Endothelial cell of umbilical vein (primary cell): ENCODE data around the gene IGSF9B.

Experiments used
- CTCF ChIP-seq, 2 donors: IDR thresholded peaks; 1 replicate in 1 of 2; 2 replicates in 1 of 2; pipeline ENCODE4 v1.5.1; 2011; ENCODE audit warnings: low read length in 2 of 2, mild to moderate bottlenecking in 2 of 2, moderate library complexity in 2 of 2, control low read depth in 1 of 2, inconsistent platforms in 1 of 2, low read depth in 1 of 2; ENCODE audit not compliant: insufficient read depth in 1 of 2; ENCODE audit errors: extremely low read depth in 1 of 2
- EZH2 ChIP-seq: IDR thresholded peaks from 2 replicates; pipeline ENCODE4 v1.6.1; 2012; ENCODE audit warnings: borderline replicate concordance, low read depth, mild to moderate bottlenecking, moderate library complexity, low read length, inconsistent platforms; ENCODE audit not compliant: severe bottlenecking
- POLR2A ChIP-seq: IDR thresholded peaks from 2 replicates; pipeline ENCODE4 v1.6.1; 2012; ENCODE audit warnings: low read depth, mild to moderate bottlenecking, control low read depth, low read length
- POLR2AphosphoS5 ChIP-seq: IDR thresholded peaks from 2 replicates; pipeline ENCODE4 v1.6.1; 2012; ENCODE audit warnings: low read depth, mild to moderate bottlenecking, control low read depth, low read length, moderate library complexity; ENCODE audit not compliant: insufficient read depth

GRCh38 chr11:133896028-133896427 is 60.7 kb downstream of the IGSF9B start:
- TF ChIP-seq POLR2AphosphoS5 (no peak), POLR2A (no peak), CTCF (IDR thresholded peaks at IDR 0.05; ENCODE audit: extremely low read depth in 1 of 2, insufficient read depth in 1 of 2, low read depth in 1 of 2, low read length in 2 of 2) (no peak), EZH2 (no peak)
